IMR-90 (cell line): ENCODE measurements around the gene FNTB. TPM values are rescaled to one million over a fixed set of nuclear protein-coding genes. Genes with fewer than 3 reads are reported as not detected.

Source experiments
- ATAC-seq: fragments of 200-7000 bp; cut with Tn5 transposase; 2 replicates; pipeline ENCODE4 v1.9.1; 2020; ENCODE audit warnings: low read depth, mild to moderate bottlenecking, moderate library complexity
- BruUV-seq: library from RNA; stranded (reverse); fragments of 400-500 nt; replicated peaks from 2 replicates; lab custom pipeline; 2021; lab: Mats Ljungman, UMichigan
- CTCF ChIA-PET: fragments of 300-600 bp; formaldehyde crosslinking; extraction: SDS; loops from one replicate; lab custom pipeline; 2021; ENCODE audit warnings: antibody characterized with exemption; lab: Yijun Ruan, JAX
- POLR2A ChIA-PET: fragments of 300-600 bp; sonication (Branson Sonifier 250); formaldehyde crosslinking; loops from one replicate; lab custom pipeline; 2022; ENCODE audit warnings: antibody characterized with exemption; ENCODE audit not compliant: unreplicated experiment; lab: Charles Lee
- DNase-seq: peaks from one replicate; pipeline ENCODE4 v3.0.0; 2013
- H2AFZ ChIP-seq: replicated peaks from 2 replicates; pipeline ENCODE3; 2013; ENCODE audit warnings: low read length, mild to moderate bottlenecking; ENCODE audit not compliant: poor library complexity
- H2AK5ac ChIP-seq: 2 replicates; pipeline ENCODE4 v1.6.1; 2013; ENCODE audit warnings: low read depth, low read length, inconsistent platforms
- H2AK9ac ChIP-seq: replicated peaks from 2 replicates; pipeline ENCODE3; 2013; ENCODE audit warnings: mild to moderate bottlenecking, low read depth, low read length, moderate library complexity; ENCODE audit not compliant: poor library complexity
- H2BK120ac ChIP-seq: 2 replicates; pipeline ENCODE4 v1.6.1; 2013; ENCODE audit warnings: low read depth, low read length, inconsistent platforms
- H2BK15ac ChIP-seq: 3 replicates; pipeline ENCODE4 v1.6.1; 2013; ENCODE audit warnings: low read depth, low read length, inconsistent platforms
- H2BK20ac ChIP-seq: 2 replicates; pipeline ENCODE4 v1.6.1; 2013; ENCODE audit warnings: low read depth, mild to moderate bottlenecking, inconsistent platforms, low read length, moderate library complexity
- H2BK5ac ChIP-seq: 2 replicates; pipeline ENCODE4 v1.6.1; 2013; ENCODE audit warnings: mild to moderate bottlenecking, low read depth, low read length, inconsistent platforms; ENCODE audit not compliant: poor library complexity, severe bottlenecking
- H3K14ac ChIP-seq: replicated peaks from 2 replicates; pipeline ENCODE4 v1.6.1; 2013; ENCODE audit warnings: low read depth, low read length, inconsistent platforms
- H3K18ac ChIP-seq: 2 replicates; pipeline ENCODE4 v1.6.1; 2013; ENCODE audit warnings: low read depth, low read length, control low read depth
- H3K23ac ChIP-seq: 2 replicates; pipeline ENCODE4 v1.6.1; 2013; ENCODE audit warnings: low read depth, low read length, inconsistent platforms
- H3K27ac ChIP-seq: 2 replicates; pipeline ENCODE4 v1.5.1; 2013; ENCODE audit warnings: mild to moderate bottlenecking, control low read depth, low read length; ENCODE audit not compliant: insufficient read depth
- H3K27me3 ChIP-seq: 2 replicates; pipeline ENCODE4 v1.6.1; 2013; ENCODE audit warnings: low read length; ENCODE audit not compliant: control insufficient read depth, insufficient read depth
- H3K36me3 ChIP-seq: 2 replicates; pipeline ENCODE4 v1.6.1; 2013; ENCODE audit warnings: low read length, mixed read lengths; ENCODE audit not compliant: control insufficient read depth, insufficient read depth
- H3K4ac ChIP-seq: 2 replicates; pipeline ENCODE4 v1.6.1; 2013; ENCODE audit warnings: low read depth, low read length, inconsistent platforms
- H3K4me1 ChIP-seq: 2 replicates; pipeline ENCODE4 v1.6.1; 2013; ENCODE audit warnings: low read length, mixed read lengths; ENCODE audit not compliant: control insufficient read depth, insufficient read depth
- H3K4me2 ChIP-seq: 2 replicates; pipeline ENCODE4 v1.6.1; 2013; ENCODE audit warnings: low read depth, mild to moderate bottlenecking, control low read depth, low read length, moderate library complexity
- H3K4me3 ChIP-seq: 2 replicates; pipeline ENCODE4 v1.5.1; 2013; ENCODE audit warnings: low read depth, mild to moderate bottlenecking, control low read depth, low read length, moderate library complexity; ENCODE audit not compliant: insufficient read depth
- H3K56ac ChIP-seq: 2 replicates; pipeline ENCODE4 v1.6.1; 2013; ENCODE audit warnings: low read length, inconsistent platforms; ENCODE audit not compliant: insufficient read depth; ENCODE audit errors: extremely low read depth
- H3K79me1 ChIP-seq, 2 experiments: 2 replicates each; pipeline ENCODE4 v1.6.1; 2013; ENCODE audit warnings: low read length in 2 of 2, inconsistent platforms in 1 of 2, low read depth in 1 of 2
- H3K9ac ChIP-seq: 2 replicates; pipeline ENCODE4 v1.6.1; 2013; ENCODE audit warnings: low read depth, low read length, control low read depth
- H3K9me1 ChIP-seq: 2 replicates; pipeline ENCODE4 v1.6.1; 2013; ENCODE audit warnings: low read length, inconsistent platforms; ENCODE audit not compliant: insufficient read depth
- H3K9me3 ChIP-seq: 2 replicates; pipeline ENCODE4 v1.6.1; 2013; ENCODE audit warnings: low read length; ENCODE audit not compliant: control insufficient read depth, insufficient read depth
- H4K20me1 ChIP-seq: 2 replicates; pipeline ENCODE4 v1.6.1; 2013; ENCODE audit warnings: low read length, inconsistent platforms; ENCODE audit not compliant: insufficient read depth
- H4K5ac ChIP-seq: 2 replicates; pipeline ENCODE4 v1.6.1; 2013; ENCODE audit warnings: mild to moderate bottlenecking, low read depth, low read length, control low read depth
- H4K8ac ChIP-seq, 2 experiments: 2 replicates each; pipeline ENCODE4 v1.6.1; 2013; ENCODE audit warnings: low read depth in 2 of 2, low read length in 2 of 2, control low read depth in 1 of 2, inconsistent platforms in 1 of 2
- H4K91ac ChIP-seq: 2 replicates; pipeline ENCODE4 v1.6.1; 2013; ENCODE audit warnings: low read depth, low read length, inconsistent platforms; ENCODE audit not compliant: insufficient read depth
- BHLHE40 ChIP-seq: fragments of 150-350 bp; IDR thresholded peaks from 2 replicates; pipeline ENCODE4 v1.6.1; 2016; ENCODE audit warnings: mild to moderate bottlenecking, low read depth, low read length
- MXI1 ChIP-seq: IDR thresholded peaks from 2 replicates; pipeline ENCODE4 v1.6.1; 2012; ENCODE audit warnings: low read depth, mild to moderate bottlenecking, low read length, moderate library complexity, borderline replicate concordance
- POLR2A ChIP-seq: IDR thresholded peaks from 2 replicates; pipeline ENCODE4 v1.6.1; 2012; ENCODE audit warnings: mild to moderate bottlenecking, low read depth, low read length
- RCOR1 ChIP-seq: IDR thresholded peaks from 2 replicates; pipeline ENCODE4 v1.6.1; 2012; ENCODE audit warnings: mild to moderate bottlenecking, low read length, improper control_type of control experiment; ENCODE audit not compliant: insufficient replicate concordance
- RFX5 ChIP-seq: IDR thresholded peaks from 2 replicates; pipeline ENCODE4 v1.8.0; 2012; ENCODE audit warnings: low read depth, mild to moderate bottlenecking, low read length, moderate library complexity
- SMC3 ChIP-seq: fragments of 150-350 bp; IDR thresholded peaks from 2 replicates; pipeline ENCODE4 v1.6.1; 2016; ENCODE audit warnings: low read depth, mild to moderate bottlenecking, antibody characterized with exemption, low read length, moderate library complexity
- WGBS, 2 experiments: methylation state at CpG; one replicate each; pipeline versions ENCODE4 v1.1.5 to v1.1.7; 2013; ENCODE audit warnings: missing lambda C conversion rate in 2 of 2; ENCODE audit not compliant: insufficient read length in 1 of 2; ENCODE audit errors: extremely low coverage in 2 of 2; 5-methylcytosine and 5-hydroxymethylcytosine counted together
- dilution Hi-C: fragments of 300-500 bp; cut with HindIII; formaldehyde crosslinking; loops from one replicate; pipeline ENCODE4 v1.14.3; 2018; ENCODE audit warnings: low sequenced_read_pairs; ENCODE audit not compliant: unreplicated experiment
- in situ Hi-C: fragments of 300-500 bp; cut with MboI; formaldehyde crosslinking; loops from 3 replicates; pipeline ENCODE4 v1.14.3; 2019; ENCODE audit warnings: low sequenced_read_pairs, inconsistent platforms, mixed read lengths
- intact Hi-C: fragments of 100-400 bp; cut with micrococcal nuclease; formaldehyde crosslinking; loops from 2 replicates; pipeline ENCODE4 v1.10.0; 2022
- polyA plus RNA-seq, 3 experiments: library from polyadenylated mRNA; depleted of rRNA; stranded (reverse); fragments of >200 nt; gene quantifications; 2 replicates each; pipeline ENCODE4 v1.2.3, GENCODE V29; 2012; ENCODE audit warnings: low replicate concordance in 1 of 3
- total RNA-seq: library from RNA; depleted of rRNA; stranded (reverse); fragments of >200 nt; gene quantifications from 2 replicates; pipeline ENCODE4 v1.2.3, GENCODE V29; 2012
- TF ChIP-seq, protein P1 (sequence below): conservative IDR thresholded peaks from 2 replicates; pipeline ENCODE4 v1.5.1; 2012; ENCODE audit warnings: mild to moderate bottlenecking, low read depth, low read length, improper control_type of control experiment
- TF ChIP-seq, protein P2 (sequence below): fragments of 150-350 bp; IDR thresholded peaks from 2 replicates; pipeline ENCODE4 v1.6.1; 2017; ENCODE audit warnings: mild to moderate bottlenecking, antibody characterized with exemption, low read length, low read depth

Gene FNTB
- total and polyA plus RNA-seq, 2 of the 4 experiments (the other 2 are of a cell fraction): 9.9 to 18.5 TPM

DNA sequence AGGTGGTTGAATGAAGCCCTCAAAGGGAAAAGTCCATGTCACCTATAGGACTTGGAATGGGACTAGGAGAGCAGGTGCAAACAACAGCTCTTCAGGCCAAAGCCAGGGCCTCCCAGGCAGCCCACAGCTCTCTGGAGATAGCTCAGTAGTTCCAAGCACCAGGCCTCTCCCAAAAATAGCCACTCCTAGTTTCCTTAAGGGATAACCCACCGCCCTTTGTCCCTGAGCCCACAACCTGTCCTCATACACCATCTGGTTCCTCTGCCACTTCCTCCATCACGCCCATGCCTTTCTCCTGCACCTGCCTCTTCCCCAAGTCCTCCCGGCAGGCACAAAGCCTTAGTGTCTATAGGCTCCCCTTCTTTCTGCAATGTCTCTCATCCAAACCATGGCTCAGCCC lies 16.7 kb upstream of the FNTB start:
- no peak overlapping the region for H4K8ac ChIP-seq
- H3K79me1 ChIP-seq: no peaks in the 10 kb centered on the region; a peak in 2 of 4 replicates
- H2BK5ac ChIP-seq: no peak overlapping the region
- H3K27me3 ChIP-seq: no peaks in the 10 kb centered on the region
- dilution Hi-C loops (no loop called here), in situ Hi-C loops (no loop called here), intact Hi-C loops (no loop called here)
- DNase-seq (no peak), ATAC-seq (no peak)
- H3K23ac ChIP-seq: no peak overlapping the region
- H2BK15ac ChIP-seq: no peak overlapping the region
- H4K91ac ChIP-seq: no peak overlapping the region
- H2AK5ac ChIP-seq: no peak overlapping the region
- BruUV-seq: no TSS peak
- no peaks in the 10 kb centered on the region; the same call in 1 of the 2 replicates for H3K36me3 ChIP-seq
- peaks cover 6% of the 10 kb centered on the region for H3K4me1 ChIP-seq
- no peak overlapping the region for H3K27ac ChIP-seq
- no peak overlapping the region for H2AFZ ChIP-seq
- ChIA-PET CTCF (no interaction called here), POLR2A (no interaction called here)
- H4K5ac ChIP-seq: no peak overlapping the region
- H3K4ac ChIP-seq: no peak overlapping the region
- no peak overlapping the region for H3K18ac ChIP-seq
- no peaks in the 10 kb centered on the region for H4K20me1 ChIP-seq
- no peak overlapping the region for H3K14ac ChIP-seq
- H2AK9ac ChIP-seq: no peak overlapping the region
- no peak for TF ChIP-seq RFX5
- TF ChIP-seq, protein P1, sequence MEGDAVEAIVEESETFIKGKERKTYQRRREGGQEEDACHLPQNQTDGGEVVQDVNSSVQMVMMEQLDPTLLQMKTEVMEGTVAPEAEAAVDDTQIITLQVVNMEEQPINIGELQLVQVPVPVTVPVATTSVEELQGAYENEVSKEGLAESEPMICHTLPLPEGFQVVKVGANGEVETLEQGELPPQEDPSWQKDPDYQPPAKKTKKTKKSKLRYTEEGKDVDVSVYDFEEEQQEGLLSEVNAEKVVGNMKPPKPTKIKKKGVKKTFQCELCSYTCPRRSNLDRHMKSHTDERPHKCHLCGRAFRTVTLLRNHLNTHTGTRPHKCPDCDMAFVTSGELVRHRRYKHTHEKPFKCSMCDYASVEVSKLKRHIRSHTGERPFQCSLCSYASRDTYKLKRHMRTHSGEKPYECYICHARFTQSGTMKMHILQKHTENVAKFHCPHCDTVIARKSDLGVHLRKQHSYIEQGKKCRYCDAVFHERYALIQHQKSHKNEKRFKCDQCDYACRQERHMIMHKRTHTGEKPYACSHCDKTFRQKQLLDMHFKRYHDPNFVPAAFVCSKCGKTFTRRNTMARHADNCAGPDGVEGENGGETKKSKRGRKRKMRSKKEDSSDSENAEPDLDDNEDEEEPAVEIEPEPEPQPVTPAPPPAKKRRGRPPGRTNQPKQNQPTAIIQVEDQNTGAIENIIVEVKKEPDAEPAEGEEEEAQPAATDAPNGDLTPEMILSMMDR: no peak
- no peak for TF ChIP-seq MXI1
- TF ChIP-seq RCOR1: no peak
- no peak for TF ChIP-seq POLR2A
- TF ChIP-seq SMC3: no peak
- no peak for TF ChIP-seq BHLHE40
- TF ChIP-seq, protein P2, sequence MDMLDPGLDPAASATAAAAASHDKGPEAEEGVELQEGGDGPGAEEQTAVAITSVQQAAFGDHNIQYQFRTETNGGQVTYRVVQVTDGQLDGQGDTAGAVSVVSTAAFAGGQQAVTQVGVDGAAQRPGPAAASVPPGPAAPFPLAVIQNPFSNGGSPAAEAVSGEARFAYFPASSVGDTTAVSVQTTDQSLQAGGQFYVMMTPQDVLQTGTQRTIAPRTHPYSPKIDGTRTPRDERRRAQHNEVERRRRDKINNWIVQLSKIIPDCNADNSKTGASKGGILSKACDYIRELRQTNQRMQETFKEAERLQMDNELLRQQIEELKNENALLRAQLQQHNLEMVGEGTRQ: no peak
- H3K9ac ChIP-seq: no peak overlapping the region
- no peaks in the 10 kb centered on the region for H3K9me1 ChIP-seq
- no CpG with 5 or more reads among the region's 3 CpGs for WGBS, 2 experiments
- no peak overlapping the region for H2BK120ac ChIP-seq
- no peak overlapping the region for H3K4me2 ChIP-seq
- H3K9me3 ChIP-seq: no peaks in the 10 kb centered on the region
- H3K56ac ChIP-seq: no peak overlapping the region
- H3K4me3 ChIP-seq: no peak overlapping the region
- no peak overlapping the region for H2BK20ac ChIP-seq
